Adrenal gland (tissue), 5 donors: ENCODE measurements around the gene GFRA3.

Source experiments
- POLR2A ChIP-seq, 2 donors: fragments of 450-650 bp; IDR thresholded peaks; one replicate each; pipeline ENCODE4 v1.6.1; 2017; ENCODE audit warnings: antibody characterized with exemption in 2 of 2, mild to moderate bottlenecking in 2 of 2, moderate library complexity in 1 of 2
- TF ChIP-seq, protein P1 (sequence below), 6 experiments: fragments of 450-650 bp in 4 of 6; fragments of 200-600 bp in 2 of 6; sonication (generic) in 1 of 6; IDR thresholded peaks; 1 replicate in 5 of 6; 2 replicates in 1 of 6; pipeline versions ENCODE4 v1.5.1 to v1.8.0; 2016 to 2021; ENCODE audit warnings: antibody characterized with exemption in 6 of 6, mild to moderate bottlenecking in 2 of 6, moderate library complexity in 1 of 6
- donor health status: DM: no; HTN: no; CAD: no.

DNA sequence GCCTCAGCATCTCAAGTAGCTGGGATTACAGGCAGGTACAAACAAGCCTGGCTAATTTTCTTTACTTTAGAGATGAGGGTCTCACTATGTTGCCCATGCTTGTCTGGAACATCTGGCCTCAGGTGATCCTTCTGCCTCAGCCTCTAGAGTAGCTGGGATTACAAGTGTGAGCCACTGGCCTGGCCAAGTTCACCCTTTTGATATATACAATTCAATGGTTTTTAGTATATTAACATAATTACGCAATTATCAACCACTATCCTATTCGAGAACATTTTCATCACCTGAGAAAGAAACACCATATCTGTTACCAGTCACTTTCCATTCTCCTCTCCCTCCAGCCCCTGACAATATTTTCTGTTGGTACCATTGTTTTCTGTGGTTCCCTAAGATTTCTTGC, 57.6 kb downstream of the GFRA3 start:
- TF ChIP-seq, protein P1, sequence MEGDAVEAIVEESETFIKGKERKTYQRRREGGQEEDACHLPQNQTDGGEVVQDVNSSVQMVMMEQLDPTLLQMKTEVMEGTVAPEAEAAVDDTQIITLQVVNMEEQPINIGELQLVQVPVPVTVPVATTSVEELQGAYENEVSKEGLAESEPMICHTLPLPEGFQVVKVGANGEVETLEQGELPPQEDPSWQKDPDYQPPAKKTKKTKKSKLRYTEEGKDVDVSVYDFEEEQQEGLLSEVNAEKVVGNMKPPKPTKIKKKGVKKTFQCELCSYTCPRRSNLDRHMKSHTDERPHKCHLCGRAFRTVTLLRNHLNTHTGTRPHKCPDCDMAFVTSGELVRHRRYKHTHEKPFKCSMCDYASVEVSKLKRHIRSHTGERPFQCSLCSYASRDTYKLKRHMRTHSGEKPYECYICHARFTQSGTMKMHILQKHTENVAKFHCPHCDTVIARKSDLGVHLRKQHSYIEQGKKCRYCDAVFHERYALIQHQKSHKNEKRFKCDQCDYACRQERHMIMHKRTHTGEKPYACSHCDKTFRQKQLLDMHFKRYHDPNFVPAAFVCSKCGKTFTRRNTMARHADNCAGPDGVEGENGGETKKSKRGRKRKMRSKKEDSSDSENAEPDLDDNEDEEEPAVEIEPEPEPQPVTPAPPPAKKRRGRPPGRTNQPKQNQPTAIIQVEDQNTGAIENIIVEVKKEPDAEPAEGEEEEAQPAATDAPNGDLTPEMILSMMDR (IDR thresholded peaks at IDR 0.05): no peak
- TF ChIP-seq POLR2A (IDR thresholded peaks at IDR 0.05): no peak
